Coronary artery (tissue), 2 donors: ENCODE data around the gene PLXNA4.

ENCODE experiments used
- DNase-seq: peaks from one replicate; pipeline ENCODE4 v3.0.0-alpha.2; 2017; ENCODE audit warnings: low spot score
- H3K27ac ChIP-seq, 2 donors: fragments of 200-600 bp; sonication (generic); one replicate each; pipeline ENCODE4 v1.5.1; 2016 to 2019
- H3K4me3 ChIP-seq: fragments of 200-600 bp; sonication (generic); 2 replicates; pipeline ENCODE4 v1.5.1; 2016; ENCODE audit warnings: mild to moderate bottlenecking, moderate library complexity
- CTCF ChIP-seq: fragments of 200-600 bp; sonication (generic); IDR thresholded peaks from one replicate; pipeline ENCODE4 v1.5.1; 2019; ENCODE audit warnings: antibody characterized with exemption

The PLXNA4 gene

GRCh38 chr7:132226957-132227290, 349.3 kb downstream of the PLXNA4 start:
- no peak for DNase-seq
- no peak overlapping the region for H3K4me3 ChIP-seq
- no peak overlapping the region for H3K27ac ChIP-seq
- TF ChIP-seq CTCF: no peak

- no peak overlapping the region for H3K27ac ChIP-seq
- no peak for TF ChIP-seq CTCF
- no peak overlapping the region for H3K4me3 ChIP-seq
- DNase-seq: no peak
Measured at GRCh38 chr7:132226046-132226956, 350.0 kb downstream of the PLXNA4 start.

- Histone ChIP-seq H3K4me3 (no peak overlapping the region), H3K27ac (no peak overlapping the region)
- DNase-seq: no peak
- no peak for TF ChIP-seq CTCF
Measured at GRCh38 chr7:132225216-132226030, 350.8 kb downstream of the PLXNA4 start.

- DNase-seq: no peak
- no peak for TF ChIP-seq CTCF
- Histone ChIP-seq H3K4me3 (no peak overlapping the region), H3K27ac (no peak overlapping the region)
Measured at GRCh38 chr7:132221356-132221755, 354.9 kb downstream of the PLXNA4 start.

GRCh38 chr7:132220060-132220459, 356.2 kb downstream of the PLXNA4 start:
- H3K27ac ChIP-seq: no peak overlapping the region
- DNase-seq: no peak
- no peak for TF ChIP-seq CTCF
- no peak overlapping the region for H3K4me3 ChIP-seq

- no peak for DNase-seq
- Histone ChIP-seq H3K4me3 (no peak overlapping the region), H3K27ac (no peak overlapping the region)
- no peak for TF ChIP-seq CTCF
Measured at GRCh38 chr7:132218876-132219275, 357.4 kb downstream of the PLXNA4 start.
